Measurements from ENCODE around the gene SCNN1A.

The SCNN1A gene

DNA sequence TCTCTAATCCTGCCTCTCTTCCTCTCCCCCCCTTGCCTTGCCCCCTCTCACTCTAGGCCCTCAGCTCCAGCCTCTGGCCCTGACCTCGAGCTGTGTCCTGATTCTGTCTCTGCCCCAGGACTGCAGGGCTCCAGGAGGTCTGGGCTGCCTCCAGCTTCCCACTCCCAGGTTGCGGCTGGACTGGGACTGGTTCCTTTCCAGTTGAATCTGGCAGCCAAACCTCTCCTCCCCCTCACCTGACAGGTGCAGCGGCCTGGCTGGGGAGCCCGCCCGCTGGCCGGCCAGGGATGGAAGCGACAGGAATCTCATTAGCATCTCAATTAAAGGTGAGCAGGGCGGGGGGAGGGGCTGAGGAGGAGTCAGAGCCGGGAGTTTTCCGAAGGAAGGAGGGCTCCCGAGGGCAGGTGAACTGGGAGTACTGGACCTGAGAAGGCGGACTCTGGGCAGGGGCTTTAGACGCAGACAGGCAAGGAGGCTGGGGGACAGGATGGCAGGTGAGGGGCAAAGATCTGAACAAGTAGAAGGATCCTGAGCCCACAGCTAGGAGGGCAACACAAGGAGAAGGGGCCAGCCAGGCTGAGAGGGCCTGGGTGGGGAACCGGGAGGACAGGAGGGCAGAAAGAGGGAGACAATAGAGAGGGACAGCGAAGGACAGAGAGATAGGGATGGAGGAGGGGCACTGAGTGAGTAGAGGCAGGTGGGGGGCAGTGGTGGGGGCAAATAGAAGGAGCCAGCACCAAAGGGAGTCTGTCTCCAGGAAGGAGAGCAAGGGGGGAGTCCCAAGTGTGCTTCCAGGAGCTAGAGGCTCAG is at the start of gene SCNN1A:
Gene SCNN1A, minus strand, starts transcription at position 295 of the 810 bp plus-strand sequence. CDS start 780 bp downstream, outside the sequence.
- no peak for DNase-seq (ENCODE audit: low spot score)

- DNase-seq (ENCODE audit: low spot score): no peak
Observed at GRCh38 chr12:6424866-6425265, 49.5 kb upstream of the SCNN1A start.

DNA sequence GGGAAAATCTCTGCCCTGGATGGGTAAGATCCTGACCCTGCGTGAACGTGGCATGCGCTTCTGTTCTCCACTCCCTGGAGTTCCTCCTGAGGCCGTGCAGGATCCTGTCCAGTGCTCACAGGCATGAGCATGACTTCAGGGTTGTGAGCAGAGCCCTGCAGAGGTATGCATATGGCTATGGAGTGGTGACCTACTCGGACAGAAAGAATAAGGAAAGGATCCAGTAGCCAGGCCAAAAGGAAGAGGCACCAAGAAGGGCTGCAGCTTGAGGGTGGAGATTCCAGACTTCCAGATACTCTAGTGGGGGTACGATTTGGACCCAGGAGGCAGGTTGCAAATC is 48.6 kb upstream of the SCNN1A start:
- no peak for DNase-seq (ENCODE audit: low spot score)

DNA sequence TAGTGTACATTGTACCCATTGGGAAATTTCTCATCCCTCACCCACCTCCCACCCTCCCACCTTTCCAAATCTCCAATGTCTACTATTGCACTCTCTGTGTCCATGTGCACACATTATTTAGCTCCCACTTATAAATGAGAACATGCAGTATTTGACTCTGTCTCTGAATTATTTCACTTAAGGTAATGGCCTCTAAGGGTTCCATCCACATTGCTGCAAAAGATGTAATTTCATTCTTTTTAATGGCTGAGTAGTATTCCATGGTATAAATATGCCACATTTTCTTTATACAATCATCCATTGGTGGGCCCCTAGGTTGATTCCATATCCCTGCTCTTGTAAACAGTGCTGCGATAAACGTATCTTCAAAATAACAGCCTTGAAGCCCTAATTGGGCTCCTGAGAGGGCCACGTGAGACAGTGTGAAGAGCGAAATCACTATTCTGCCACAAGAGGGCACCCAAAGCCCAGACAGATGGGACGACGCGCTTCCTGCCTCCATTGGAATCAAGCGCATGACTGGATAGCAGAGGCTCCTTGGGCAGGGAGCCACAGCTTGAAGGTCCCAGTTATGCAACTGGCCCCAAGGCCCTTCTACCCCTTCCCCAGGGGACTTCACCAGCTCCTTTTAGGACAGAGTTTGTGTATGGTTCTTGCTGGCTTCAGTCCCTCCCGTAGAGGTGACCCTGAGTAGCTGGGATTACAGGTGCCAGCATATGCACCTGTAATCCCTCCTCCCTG is 48.1 kb upstream of the SCNN1A start:
- DNase-seq (ENCODE audit: low spot score): peak; percentile 62

DNA sequence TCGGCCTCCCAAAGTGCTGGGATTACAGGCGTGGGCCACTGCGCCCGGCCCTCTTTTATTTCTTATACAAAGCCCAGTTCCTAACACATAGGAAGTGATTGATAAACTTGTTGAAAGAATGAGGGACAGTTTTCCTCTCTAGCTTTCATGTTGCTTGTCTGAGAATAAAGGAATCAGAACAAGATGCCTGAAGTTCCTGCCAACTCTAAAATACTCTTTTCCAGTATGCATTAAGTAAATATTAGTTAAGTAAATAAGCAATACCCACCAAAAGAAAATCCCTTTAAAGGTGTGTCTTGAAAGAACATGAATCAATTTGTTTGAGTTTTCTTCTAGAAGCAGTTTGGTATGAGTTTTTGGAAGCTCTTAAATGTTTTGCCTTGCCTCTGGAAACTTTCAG is 45.0 kb upstream of the SCNN1A start:
- DNase-seq (ENCODE audit: low spot score): no peak

- no peak for DNase-seq (ENCODE audit: low spot score)
Observed at GRCh38 chr12:6418796-6419195, 43.4 kb upstream of the SCNN1A start.

DNA sequence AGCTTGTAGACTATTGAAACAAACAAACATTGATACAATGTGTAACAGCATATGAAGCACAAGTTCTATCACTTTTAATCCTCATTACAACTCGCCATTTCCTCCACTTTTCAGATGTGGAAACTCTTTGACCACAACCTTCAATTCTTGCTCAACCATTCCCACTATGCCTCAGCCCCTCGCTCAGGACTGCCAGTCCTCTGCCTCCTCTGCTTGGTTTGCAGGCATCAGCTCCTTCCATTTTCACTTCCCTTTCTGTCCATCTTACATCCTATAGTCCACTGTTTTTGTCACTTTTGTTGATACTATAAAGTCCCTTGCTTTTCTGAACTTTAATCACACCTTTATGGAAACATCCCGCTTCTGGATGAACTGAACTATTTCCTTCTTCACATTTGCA is 41.2 kb upstream of the SCNN1A start:
- DNase-seq (ENCODE audit: low spot score): no peak

- DNase-seq (ENCODE audit: low spot score): no peak
Observed at GRCh38 chr12:6407236-6407954, 32.0 kb upstream of the SCNN1A start.

DNA sequence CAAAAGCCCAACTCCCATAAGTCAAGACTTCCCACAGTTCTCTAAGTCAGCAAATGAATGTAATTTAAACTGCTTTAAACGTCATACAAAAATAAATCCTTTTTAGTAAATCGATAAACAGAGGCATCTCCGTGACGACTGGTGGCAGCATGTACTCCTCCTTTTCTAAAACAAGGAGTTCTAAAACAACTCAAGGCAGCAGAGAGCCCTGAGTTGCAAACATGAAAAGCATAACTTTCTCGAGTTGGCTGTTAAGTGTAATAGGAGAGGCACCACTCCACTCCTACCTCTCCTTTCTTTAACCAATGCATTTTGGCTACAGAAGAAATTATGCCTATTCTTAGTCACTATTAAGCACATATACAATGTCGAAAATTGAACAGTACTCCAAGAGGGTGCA is 30.6 kb upstream of the SCNN1A start:
- DNase-seq (ENCODE audit: low spot score): no peak

GRCh38 chr12:6404390-6404789 is 29.0 kb upstream of the SCNN1A start:
- DNase-seq (ENCODE audit: low spot score): no peak

DNA sequence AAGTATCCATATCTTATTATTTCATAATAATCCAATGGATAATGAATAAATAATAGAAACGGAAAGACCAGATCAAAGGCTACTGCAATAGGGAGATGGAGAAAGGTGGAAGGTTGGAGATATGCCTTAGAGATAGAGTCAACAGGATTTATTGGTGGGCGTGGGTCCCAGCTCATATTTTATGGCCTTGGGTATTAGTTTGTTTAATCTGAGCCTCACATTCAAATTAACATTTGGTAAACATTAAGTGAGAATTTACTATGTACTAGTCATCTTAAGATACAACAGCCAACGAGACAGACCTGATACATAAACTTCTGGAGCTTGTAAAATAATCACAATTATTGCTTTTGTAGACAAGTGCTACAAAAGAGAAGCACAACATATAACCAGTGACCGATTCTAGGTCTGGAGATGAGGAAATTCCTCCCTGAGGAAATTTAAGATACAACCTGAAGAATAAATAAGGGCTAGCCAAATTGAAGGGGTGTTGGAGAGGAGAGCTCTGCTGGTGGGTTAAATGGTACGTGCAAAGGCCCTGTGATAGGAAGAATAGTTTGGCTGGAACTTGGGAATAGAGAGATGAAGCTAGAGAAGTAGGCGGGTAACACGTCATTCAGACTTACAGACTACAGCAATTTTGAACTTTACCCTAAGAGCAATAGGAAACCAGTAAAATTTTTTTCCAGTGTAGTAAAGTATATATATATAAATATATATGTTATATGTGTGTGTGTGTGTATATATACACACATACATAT is 24.7 kb upstream of the SCNN1A start:
- no peak for DNase-seq (ENCODE audit: low spot score)

DNA sequence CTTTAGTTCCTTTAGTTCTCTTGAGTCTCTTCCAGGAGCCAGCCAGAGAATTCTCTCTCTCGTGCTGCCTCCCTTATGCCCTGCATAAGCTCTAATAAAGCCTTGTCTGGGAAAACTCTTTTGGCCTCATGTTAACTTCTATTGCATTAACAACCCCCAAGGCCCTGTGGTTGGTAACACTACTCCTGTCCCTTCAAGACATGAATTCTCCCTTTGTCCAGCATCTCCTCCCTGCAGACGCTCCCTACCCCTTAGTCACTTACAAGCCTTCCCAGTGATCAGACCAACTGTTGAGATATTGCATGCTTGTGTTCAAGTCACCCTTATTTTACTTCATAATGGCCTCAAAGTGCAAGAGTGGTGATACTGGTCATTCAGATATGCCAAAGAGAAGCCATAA is 20.7 kb upstream of the SCNN1A start:
- no peak for DNase-seq (ENCODE audit: low spot score)

DNA sequence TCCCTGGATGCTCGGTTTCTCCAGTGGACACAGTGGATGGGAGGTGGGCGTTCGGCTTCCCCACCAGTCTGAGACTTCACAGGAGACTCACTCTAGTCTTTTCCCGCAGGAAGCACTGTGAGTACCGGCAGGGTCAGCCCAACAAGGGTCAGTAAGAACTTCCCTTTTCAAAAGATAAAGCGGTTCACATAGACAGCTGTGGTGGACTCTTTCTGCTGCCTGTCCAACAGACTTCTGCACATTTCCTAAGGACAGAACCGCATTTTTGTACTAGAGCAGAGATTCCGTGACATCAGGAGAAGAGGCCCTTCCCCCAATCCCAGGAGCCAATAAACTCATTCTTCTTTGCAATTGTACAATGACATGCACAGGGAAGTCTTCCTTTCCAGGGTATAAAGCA is 19.0 kb upstream of the SCNN1A start:
- no peak for DNase-seq (ENCODE audit: low spot score)

GRCh38 chr12:6393109-6393508 is 17.7 kb upstream of the SCNN1A start:
- DNase-seq (ENCODE audit: low spot score): no peak

GRCh38 chr12:6392504-6392903 is 17.1 kb upstream of the SCNN1A start:
- DNase-seq (ENCODE audit: low spot score): no peak

DNA sequence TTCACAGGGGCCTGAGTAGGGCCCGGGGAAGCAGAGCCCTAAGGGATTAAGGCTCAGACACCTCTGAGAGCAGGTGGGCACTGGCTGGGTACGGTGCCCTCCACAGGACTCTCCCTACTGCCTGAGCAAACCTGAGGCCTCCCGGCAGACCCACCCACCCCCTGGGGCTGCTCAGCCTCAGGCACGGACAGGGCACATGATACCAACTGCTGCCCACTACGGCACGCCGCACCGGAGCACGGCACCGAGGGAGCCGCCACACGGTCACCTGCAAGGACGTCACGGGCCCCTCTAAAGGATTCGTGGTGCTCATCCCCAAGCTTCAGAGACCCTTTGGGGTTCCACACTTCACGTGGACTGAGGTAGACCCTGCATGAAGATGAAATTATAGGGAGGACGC is 15.7 kb upstream of the SCNN1A start:
- DNase-seq (ENCODE audit: low spot score): no peak

GRCh38 chr12:6390084-6390799 is 14.9 kb upstream of the SCNN1A start:
- DNase-seq (ENCODE audit: low spot score): no peak

DNA sequence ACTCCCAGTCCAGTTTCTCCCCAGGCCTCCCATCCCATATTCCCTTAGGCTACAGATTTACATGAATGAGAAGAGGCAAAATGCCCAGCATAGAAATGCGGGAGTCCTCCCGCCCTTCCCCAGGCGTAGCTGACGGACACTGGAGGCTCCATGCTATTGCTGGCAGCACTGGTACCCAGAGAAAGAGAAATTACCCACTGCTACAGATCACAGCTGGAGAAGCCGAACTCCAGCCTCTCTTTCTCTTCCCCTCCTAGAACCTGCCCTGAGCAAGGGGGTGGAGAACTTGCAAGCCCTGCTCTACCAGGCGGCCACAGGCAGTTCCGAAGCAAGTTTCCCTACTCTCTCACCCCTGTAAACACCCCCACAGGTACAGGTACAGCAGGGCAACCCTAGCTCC is 12.2 kb upstream of the SCNN1A start:
- DNase-seq (ENCODE audit: low spot score): no peak

GRCh38 chr12:6386491-6386890 is 11.1 kb upstream of the SCNN1A start:
- DNase-seq (ENCODE audit: low spot score): no peak

DNA sequence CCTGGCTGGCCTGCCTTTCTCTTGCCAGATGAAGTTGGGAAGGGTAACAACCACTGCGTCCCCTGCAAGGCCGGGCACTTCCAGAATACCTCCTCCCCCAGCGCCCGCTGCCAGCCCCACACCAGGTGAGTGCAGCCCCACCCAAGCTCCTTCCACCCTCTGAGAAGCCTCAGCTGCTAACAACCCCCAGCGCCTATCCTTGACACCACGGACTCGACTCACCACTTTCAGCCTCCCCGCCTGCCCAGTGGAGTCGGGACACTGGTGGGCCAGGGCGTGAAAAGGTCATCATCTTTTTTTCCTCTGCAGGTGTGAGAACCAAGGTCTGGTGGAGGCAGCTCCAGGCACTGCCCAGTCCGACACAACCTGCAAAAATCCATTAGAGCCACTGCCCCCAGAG is 10.7 kb upstream of the SCNN1A start:
- no peak for DNase-seq (ENCODE audit: low spot score)
